C4-2B (cell line): Measurements from ENCODE around the gene TIGD6.

Experiments used
- H3K27ac ChIP-seq: fragments of 450-650 bp; 2 replicates; pipeline ENCODE4 v1.5.1; 2017
- ZFX ChIP-seq: fragments of 450-650 bp; IDR thresholded peaks from 2 replicates; pipeline ENCODE4 v1.6.1; 2017
- TF ChIP-seq, protein P1 (sequence below): fragments of 450-650 bp; conservative IDR thresholded peaks from 2 replicates; pipeline ENCODE4 v1.5.1; 2017; ENCODE audit warnings: mild to moderate bottlenecking

TIGD6 gene

DNA sequence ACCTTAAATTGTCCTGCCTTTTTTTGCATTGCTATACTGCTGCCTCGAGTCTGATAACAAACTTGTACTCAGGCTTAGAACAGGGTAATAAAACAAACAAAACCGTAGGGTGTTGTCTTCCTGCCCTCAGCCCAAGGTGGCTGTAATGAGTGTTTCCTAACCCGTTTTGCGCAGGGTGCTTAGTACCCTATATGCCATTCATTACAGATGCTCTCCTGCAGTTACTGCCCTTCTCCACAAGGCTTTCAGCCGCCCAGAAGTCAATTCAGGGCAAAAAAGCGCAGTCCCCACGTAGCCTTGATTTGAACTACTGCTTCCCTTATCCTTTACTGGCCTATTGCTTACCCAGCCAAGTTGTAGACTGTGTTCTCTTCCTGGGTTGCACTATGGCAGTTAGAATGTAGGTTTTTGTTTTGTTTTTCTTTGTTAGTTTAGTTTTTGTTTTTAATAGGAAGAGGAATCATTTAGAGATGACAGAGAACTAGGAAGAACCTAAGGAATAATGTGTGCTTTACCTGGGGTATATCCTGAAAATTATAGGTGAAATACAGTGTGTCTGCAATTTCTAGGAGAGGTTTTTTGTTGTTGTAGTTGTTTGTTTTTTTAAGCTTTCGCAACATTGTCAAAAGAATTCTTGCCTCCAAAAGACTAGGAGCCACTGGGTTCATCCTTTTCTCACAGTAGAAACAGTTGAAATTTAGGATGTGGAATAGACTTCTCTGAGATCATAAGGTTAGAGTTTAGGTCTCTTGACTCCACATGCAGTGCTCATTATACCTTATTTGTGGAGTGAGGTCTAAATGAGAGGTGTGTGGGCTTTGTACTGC lies 1.4 kb upstream of the TIGD6 start:
- TF ChIP-seq ZFX, result no peak
- TF ChIP-seq, protein P1, sequence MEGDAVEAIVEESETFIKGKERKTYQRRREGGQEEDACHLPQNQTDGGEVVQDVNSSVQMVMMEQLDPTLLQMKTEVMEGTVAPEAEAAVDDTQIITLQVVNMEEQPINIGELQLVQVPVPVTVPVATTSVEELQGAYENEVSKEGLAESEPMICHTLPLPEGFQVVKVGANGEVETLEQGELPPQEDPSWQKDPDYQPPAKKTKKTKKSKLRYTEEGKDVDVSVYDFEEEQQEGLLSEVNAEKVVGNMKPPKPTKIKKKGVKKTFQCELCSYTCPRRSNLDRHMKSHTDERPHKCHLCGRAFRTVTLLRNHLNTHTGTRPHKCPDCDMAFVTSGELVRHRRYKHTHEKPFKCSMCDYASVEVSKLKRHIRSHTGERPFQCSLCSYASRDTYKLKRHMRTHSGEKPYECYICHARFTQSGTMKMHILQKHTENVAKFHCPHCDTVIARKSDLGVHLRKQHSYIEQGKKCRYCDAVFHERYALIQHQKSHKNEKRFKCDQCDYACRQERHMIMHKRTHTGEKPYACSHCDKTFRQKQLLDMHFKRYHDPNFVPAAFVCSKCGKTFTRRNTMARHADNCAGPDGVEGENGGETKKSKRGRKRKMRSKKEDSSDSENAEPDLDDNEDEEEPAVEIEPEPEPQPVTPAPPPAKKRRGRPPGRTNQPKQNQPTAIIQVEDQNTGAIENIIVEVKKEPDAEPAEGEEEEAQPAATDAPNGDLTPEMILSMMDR, result peak; percentile 73
- peak overlapping the region; percentile 100 for H3K27ac ChIP-seq

- TF ChIP-seq, protein P1, result no peak
- 0 out of 2 replicates have a peak, but pooled peaks have one; percentile 21 for TF ChIP-seq ZFX
- H3K27ac ChIP-seq, result peak overlapping the region; percentile 100
Observed at GRCh38 chr5:150000990-150001659, 671 bp upstream of the TIGD6 start.

DNA sequence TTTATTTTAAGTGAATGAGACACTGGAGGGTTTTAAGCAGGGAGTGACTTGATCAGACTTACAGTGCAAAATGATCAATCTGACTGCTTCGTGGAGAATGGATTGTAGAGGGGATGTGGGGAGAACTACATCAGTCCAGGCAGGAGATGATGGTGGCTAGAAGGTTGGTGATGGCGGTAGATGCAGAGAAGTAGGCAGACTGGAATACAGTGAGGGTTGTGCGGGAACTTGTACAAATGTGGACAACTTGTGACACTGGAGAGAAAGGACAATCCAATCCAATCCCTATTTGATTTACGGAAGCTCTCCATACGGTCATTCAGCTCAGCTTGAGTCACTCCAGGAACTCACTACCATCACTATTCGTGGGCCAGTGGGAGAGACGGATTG lies 593 bp downstream of the TIGD6 start:
- TF ChIP-seq, protein P1, result no peak
- no peak for TF ChIP-seq ZFX
- peak overlapping the region; percentile 100 for H3K27ac ChIP-seq

GRCh38 chr5:149999359-149999758 lies 1.1 kb downstream of the TIGD6 start:
- peak overlapping the region; percentile 100; the same call in 1 of the 2 replicates for H3K27ac ChIP-seq
- TF ChIP-seq, protein P1, result no peak
- TF ChIP-seq ZFX, result no peak

DNA sequence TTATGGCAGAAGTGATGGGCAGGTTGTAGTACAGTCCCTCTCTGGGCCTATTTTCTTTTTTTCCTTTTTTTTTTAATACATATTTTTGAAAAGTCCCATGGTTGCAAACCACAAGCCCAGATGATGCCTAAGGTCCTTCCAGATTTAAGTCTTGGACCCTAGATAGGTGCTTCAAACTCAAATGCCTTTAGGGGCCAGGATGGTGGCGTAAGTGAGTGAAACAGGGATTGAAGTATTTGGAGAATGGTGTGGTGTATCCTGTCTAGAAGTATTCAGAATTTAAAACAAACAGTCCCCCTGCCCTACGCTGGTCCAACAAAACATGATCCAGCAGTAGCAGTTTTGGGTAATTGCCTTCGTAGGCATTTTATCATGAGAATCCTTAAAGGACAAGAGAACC lies 2.2 kb downstream of the TIGD6 start:
- peak overlapping the region; percentile 96 for H3K27ac ChIP-seq
- TF ChIP-seq, protein P1, result no peak
- no peak for TF ChIP-seq ZFX

DNA sequence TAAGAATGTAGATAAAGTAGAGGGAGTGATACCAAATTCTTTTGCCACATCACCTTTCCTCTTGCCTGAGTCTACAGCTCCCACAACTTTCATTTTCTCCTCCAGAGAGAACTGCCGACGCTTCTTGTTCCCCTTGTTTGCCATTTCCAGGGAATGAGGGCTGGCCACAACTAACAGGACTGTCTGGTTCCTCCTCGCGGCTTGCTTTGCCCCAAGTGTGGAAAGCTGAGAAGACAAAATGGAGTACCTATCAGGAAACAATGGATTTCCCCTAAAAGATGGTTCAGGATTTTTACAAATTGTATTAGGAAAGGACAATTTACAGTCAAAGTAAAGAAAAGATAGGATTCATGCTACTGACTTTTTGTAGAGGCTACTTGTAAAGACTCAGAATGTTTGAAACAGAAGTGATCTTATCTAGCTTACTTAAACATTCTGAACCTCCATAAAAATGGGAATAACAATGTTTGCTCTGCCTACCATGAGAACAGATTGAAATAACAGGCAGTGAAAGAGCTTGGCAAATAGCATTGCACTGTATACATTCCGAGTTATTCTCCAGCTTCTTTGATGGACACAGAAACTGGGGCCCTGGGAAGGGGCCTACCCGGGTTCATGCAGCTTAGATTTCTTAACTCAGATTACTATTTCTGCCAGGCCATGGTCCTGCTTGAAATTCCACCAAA lies 4.1 kb downstream of the TIGD6 start:
- peak overlapping the region; percentile 96 for H3K27ac ChIP-seq
- TF ChIP-seq, protein P1, result no peak
- no peak for TF ChIP-seq ZFX
